ENCODE results near the gene CDKN2A.

- no peak for TF ChIP-seq CTCF (IDR thresholded peaks at IDR 0.05; ENCODE audit: borderline replicate concordance, extremely low read depth, low read length, poor library complexity, severe bottlenecking)
- TF ChIP-seq EZH2 (IDR thresholded peaks at IDR 0.05; ENCODE audit: borderline replicate concordance, low read depth, low read length, severe bottlenecking) = no peak
Observed at GRCh38 chr9:21943464-21943863, 50.7 kb downstream of the CDKN2A start.

Measured in DND-41 (cell line).